H1 (cell line): ENCODE data around the gene SHMT2. TPM values are rescaled to one million over a fixed set of nuclear protein-coding genes. Genes with fewer than 3 reads are reported as not detected.

ENCODE experiments used
- NANOG ChIP-seq: IDR thresholded peaks from 2 replicates; pipeline ENCODE4 v1.6.1; 2011; ENCODE audit warnings: low read length, low read depth, mild to moderate bottlenecking, inconsistent platforms; ENCODE audit not compliant: insufficient read depth, poor library complexity, severe bottlenecking
- SAP30 ChIP-seq: fragments of 300-600 bp; sonication (generic); IDR thresholded peaks from 2 replicates; pipeline ENCODE4 v1.7.1; 2012; ENCODE audit warnings: low read length, moderate library complexity, mild to moderate bottlenecking, inconsistent platforms; ENCODE audit not compliant: insufficient read depth, insufficient replicate concordance
- polyA plus RNA-seq, 7 experiments: library from polyadenylated mRNA; depleted of rRNA in 3 of 7; stranded (reverse) in 5 of 7; unstranded in 2 of 7; fragments of >200 nt in 5 of 7; fragments of 200-250 nt in 2 of 7; gene quantifications; 1 replicate in 5 of 7; 2 replicates in 1 of 7; 4 replicates in 1 of 7; pipeline versions ENCODE4 v1.2.1 to v1.2.3, GENCODE V29; 2011 to 2013; ENCODE audit warnings: missing spikeins in 2 of 7, mixed read lengths in 2 of 7
- total RNA-seq: library from RNA; stranded (reverse); fragmentation: NEBNext Ultra II Directional; extraction: Animal tissue kit (Norgen Biotek cat#: 25700); gene quantifications from 2 replicates; pipeline ENCODE4 v1.2.1, GENCODE V29; 2021
- TF ChIP-seq, protein P1 (sequence below): fragments of 300-600 bp; sonication (generic); IDR thresholded peaks from 2 replicates; pipeline ENCODE4 v1.7.1; 2012; ENCODE audit warnings: low read length, moderate library complexity, mild to moderate bottlenecking, inconsistent platforms; ENCODE audit not compliant: insufficient replicate concordance

The SHMT2 gene
- total and polyA plus RNA-seq, 2 of the 8 experiments (the other 6 are each of a cell fraction or from before 2014, with no cell fraction given) = 274 to 520 TPM

DNA sequence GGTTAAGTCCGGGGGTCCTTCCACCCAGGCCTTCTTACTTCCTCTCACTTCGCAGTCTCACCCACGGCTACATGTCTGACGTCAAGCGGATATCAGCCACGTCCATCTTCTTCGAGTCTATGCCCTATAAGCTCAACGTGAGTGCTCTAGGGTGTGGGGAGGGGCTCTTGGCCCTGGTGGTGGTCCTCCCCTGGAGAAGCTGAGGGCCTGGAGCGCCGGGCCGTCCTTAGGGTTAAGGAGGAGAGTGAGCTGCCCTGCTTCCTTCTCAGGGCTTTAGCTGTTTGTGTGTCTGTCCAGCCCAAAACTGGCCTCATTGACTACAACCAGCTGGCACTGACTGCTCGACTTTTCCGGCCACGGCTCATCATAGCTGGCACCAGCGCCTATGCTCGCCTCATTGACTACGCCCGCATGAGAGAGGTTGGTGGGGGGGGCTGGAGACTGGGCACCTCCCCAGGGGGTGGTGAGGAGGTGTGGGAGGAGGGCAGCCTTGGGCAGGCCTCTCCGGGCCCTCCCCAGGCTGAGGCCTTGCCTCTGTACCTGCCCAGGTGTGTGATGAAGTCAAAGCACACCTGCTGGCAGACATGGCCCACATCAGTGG lies 2.7 kb downstream of the SHMT2 start (continued):
- TF ChIP-seq, protein P1, sequence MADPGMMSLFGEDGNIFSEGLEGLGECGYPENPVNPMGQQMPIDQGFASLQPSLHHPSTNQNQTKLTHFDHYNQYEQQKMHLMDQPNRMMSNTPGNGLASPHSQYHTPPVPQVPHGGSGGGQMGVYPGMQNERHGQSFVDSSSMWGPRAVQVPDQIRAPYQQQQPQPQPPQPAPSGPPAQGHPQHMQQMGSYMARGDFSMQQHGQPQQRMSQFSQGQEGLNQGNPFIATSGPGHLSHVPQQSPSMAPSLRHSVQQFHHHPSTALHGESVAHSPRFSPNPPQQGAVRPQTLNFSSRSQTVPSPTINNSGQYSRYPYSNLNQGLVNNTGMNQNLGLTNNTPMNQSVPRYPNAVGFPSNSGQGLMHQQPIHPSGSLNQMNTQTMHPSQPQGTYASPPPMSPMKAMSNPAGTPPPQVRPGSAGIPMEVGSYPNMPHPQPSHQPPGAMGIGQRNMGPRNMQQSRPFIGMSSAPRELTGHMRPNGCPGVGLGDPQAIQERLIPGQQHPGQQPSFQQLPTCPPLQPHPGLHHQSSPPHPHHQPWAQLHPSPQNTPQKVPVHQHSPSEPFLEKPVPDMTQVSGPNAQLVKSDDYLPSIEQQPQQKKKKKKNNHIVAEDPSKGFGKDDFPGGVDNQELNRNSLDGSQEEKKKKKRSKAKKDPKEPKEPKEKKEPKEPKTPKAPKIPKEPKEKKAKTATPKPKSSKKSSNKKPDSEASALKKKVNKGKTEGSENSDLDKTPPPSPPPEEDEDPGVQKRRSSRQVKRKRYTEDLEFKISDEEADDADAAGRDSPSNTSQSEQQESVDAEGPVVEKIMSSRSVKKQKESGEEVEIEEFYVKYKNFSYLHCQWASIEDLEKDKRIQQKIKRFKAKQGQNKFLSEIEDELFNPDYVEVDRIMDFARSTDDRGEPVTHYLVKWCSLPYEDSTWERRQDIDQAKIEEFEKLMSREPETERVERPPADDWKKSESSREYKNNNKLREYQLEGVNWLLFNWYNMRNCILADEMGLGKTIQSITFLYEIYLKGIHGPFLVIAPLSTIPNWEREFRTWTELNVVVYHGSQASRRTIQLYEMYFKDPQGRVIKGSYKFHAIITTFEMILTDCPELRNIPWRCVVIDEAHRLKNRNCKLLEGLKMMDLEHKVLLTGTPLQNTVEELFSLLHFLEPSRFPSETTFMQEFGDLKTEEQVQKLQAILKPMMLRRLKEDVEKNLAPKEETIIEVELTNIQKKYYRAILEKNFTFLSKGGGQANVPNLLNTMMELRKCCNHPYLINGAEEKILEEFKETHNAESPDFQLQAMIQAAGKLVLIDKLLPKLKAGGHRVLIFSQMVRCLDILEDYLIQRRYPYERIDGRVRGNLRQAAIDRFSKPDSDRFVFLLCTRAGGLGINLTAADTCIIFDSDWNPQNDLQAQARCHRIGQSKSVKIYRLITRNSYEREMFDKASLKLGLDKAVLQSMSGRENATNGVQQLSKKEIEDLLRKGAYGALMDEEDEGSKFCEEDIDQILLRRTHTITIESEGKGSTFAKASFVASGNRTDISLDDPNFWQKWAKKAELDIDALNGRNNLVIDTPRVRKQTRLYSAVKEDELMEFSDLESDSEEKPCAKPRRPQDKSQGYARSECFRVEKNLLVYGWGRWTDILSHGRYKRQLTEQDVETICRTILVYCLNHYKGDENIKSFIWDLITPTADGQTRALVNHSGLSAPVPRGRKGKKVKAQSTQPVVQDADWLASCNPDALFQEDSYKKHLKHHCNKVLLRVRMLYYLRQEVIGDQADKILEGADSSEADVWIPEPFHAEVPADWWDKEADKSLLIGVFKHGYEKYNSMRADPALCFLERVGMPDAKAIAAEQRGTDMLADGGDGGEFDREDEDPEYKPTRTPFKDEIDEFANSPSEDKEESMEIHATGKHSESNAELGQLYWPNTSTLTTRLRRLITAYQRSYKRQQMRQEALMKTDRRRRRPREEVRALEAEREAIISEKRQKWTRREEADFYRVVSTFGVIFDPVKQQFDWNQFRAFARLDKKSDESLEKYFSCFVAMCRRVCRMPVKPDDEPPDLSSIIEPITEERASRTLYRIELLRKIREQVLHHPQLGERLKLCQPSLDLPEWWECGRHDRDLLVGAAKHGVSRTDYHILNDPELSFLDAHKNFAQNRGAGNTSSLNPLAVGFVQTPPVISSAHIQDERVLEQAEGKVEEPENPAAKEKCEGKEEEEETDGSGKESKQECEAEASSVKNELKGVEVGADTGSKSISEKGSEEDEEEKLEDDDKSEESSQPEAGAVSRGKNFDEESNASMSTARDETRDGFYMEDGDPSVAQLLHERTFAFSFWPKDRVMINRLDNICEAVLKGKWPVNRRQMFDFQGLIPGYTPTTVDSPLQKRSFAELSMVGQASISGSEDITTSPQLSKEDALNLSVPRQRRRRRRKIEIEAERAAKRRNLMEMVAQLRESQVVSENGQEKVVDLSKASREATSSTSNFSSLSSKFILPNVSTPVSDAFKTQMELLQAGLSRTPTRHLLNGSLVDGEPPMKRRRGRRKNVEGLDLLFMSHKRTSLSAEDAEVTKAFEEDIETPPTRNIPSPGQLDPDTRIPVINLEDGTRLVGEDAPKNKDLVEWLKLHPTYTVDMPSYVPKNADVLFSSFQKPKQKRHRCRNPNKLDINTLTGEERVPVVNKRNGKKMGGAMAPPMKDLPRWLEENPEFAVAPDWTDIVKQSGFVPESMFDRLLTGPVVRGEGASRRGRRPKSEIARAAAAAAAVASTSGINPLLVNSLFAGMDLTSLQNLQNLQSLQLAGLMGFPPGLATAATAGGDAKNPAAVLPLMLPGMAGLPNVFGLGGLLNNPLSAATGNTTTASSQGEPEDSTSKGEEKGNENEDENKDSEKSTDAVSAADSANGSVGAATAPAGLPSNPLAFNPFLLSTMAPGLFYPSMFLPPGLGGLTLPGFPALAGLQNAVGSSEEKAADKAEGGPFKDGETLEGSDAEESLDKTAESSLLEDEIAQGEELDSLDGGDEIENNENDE = no peak
- TF ChIP-seq NANOG (no peak), SAP30 (no peak)
